Activated CD8-positive, alpha-beta T cell treated with anti-CD3 and anti-CD28 coated beads for 36 hours (primary cell): ENCODE measurements around the gene UGT8. TPM values are rescaled to one million over a fixed set of nuclear protein-coding genes. Genes with fewer than 3 reads are reported as not detected.
"Not testable (repeated sequence)": the region's sequence is repeated elsewhere in the genome, so short reads cannot be mapped to it uniquely, and the experiment has no call there.

Source experiments
- ATAC-seq: fragments of 200-7000 bp; cut with Tn5 transposase; one replicate; pipeline ENCODE4 v1.10.0; 2021; ENCODE audit warnings: mild to moderate bottlenecking, moderate library complexity
- CTCF ChIA-PET: fragments of 350-600 bp; sonication (Branson Sonifier 250); formaldehyde crosslinking; loops from one replicate; lab custom pipeline; 2021; ENCODE audit warnings: antibody characterized with exemption; lab: Charles Lee
- POLR2A ChIA-PET: fragments of 350-600 bp; sonication (Branson Sonifier 250); formaldehyde crosslinking; loops from one replicate; lab custom pipeline; 2021; ENCODE audit warnings: antibody characterized with exemption; lab: Charles Lee
- DNase-seq: peaks from one replicate; pipeline ENCODE4 v3.0.0-alpha.2; 2020
- H3K27ac Mint-ChIP-seq: one replicate; pipeline ENCODE4 v1.8.0; 2021; ENCODE audit warnings: mild to moderate bottlenecking, mixed read lengths
- H3K27me3 Mint-ChIP-seq: one replicate; pipeline ENCODE4 v1.8.0; 2021; ENCODE audit warnings: mixed read lengths
- H3K36me3 Mint-ChIP-seq: one replicate; pipeline ENCODE4 v1.8.0; 2021; ENCODE audit warnings: low read depth, mixed read lengths
- H3K4me1 Mint-ChIP-seq: one replicate; pipeline ENCODE4 v1.8.0; 2021; ENCODE audit warnings: low read depth, mixed read lengths
- H3K4me3 Mint-ChIP-seq: one replicate; pipeline ENCODE4 v1.8.0; 2021; ENCODE audit warnings: mild to moderate bottlenecking, moderate library complexity, mixed read lengths
- H3K9me3 Mint-ChIP-seq: one replicate; pipeline ENCODE4 v1.8.0; 2021; ENCODE audit warnings: mixed read lengths
- intact Hi-C: fragments of 100-400 bp; cut with micrococcal nuclease; formaldehyde crosslinking; loops from one replicate; pipeline ENCODE4 v1.10.0; 2022
- total RNA-seq, 2 experiments: library from RNA; stranded (reverse); gene quantifications; one replicate each; pipeline ENCODE4 v1.2.3, GENCODE V29; 2021
- TF ChIP-seq, protein P1 (sequence below): fragments of 200-600 bp; IDR thresholded peaks from one replicate; pipeline ENCODE4 v1.8.0; 2022; ENCODE audit warnings: antibody characterized with exemption, mild to moderate bottlenecking

Gene UGT8
- total RNA-seq, 2 experiments from 2014 or later, result 0.07 to 0.14 TPM

DNA sequence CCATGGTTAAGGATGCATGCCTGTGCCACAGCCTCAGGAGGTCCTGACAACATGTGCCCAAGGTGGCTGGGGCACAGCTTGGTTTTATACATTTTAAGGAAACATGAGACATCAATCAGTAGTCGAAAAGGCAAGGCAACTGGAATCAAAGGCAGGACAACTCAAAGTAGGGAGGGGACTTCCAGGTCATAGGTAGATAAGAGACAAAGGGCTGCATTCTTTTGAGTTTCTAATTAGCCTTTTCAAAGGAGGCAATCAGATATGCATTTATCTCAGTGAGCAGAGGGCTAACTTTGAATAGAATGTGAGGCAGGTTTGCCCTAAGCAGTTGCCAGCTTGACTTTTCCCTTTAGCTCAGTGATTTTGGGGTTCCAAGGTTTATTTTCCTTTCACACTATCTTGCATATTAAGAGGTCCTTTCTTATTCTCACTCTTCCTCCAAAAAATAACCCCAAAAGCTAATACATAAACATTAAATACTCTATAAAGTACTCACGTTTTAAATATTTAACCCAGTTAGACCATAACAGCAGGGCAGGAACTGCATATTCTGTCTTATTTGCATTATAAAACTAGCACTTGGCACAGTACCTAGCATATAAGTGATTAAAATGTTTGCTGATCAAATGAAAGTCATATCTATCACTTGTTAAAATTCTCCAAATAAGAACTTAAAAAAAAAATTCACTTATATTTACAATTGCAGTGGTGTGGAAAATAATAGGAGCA, 36.3 kb upstream of the UGT8 start:
- Mint-ChIP-seq H3K4me1 (no peaks in the 10 kb centered on the region), H3K9me3 (peaks cover 8% of the 10 kb centered on the region), H3K27me3 (no peaks in the 10 kb centered on the region), H3K36me3 (no peaks in the 10 kb centered on the region), H3K27ac (no peak overlapping the region), H3K4me3 (no peak overlapping the region)
- ChIA-PET POLR2A (interaction anchor here (0.6 kb wide), 1 partner anchor 253 kb away, joined by 3 read pairs; no protein-coding TSS in a partner anchor), CTCF (no interaction called here)
- intact Hi-C loops, result no loop called here
- TF ChIP-seq, protein P1, sequence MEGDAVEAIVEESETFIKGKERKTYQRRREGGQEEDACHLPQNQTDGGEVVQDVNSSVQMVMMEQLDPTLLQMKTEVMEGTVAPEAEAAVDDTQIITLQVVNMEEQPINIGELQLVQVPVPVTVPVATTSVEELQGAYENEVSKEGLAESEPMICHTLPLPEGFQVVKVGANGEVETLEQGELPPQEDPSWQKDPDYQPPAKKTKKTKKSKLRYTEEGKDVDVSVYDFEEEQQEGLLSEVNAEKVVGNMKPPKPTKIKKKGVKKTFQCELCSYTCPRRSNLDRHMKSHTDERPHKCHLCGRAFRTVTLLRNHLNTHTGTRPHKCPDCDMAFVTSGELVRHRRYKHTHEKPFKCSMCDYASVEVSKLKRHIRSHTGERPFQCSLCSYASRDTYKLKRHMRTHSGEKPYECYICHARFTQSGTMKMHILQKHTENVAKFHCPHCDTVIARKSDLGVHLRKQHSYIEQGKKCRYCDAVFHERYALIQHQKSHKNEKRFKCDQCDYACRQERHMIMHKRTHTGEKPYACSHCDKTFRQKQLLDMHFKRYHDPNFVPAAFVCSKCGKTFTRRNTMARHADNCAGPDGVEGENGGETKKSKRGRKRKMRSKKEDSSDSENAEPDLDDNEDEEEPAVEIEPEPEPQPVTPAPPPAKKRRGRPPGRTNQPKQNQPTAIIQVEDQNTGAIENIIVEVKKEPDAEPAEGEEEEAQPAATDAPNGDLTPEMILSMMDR, result no peak
- DNase-seq, result no peak
- no peak for ATAC-seq

DNA sequence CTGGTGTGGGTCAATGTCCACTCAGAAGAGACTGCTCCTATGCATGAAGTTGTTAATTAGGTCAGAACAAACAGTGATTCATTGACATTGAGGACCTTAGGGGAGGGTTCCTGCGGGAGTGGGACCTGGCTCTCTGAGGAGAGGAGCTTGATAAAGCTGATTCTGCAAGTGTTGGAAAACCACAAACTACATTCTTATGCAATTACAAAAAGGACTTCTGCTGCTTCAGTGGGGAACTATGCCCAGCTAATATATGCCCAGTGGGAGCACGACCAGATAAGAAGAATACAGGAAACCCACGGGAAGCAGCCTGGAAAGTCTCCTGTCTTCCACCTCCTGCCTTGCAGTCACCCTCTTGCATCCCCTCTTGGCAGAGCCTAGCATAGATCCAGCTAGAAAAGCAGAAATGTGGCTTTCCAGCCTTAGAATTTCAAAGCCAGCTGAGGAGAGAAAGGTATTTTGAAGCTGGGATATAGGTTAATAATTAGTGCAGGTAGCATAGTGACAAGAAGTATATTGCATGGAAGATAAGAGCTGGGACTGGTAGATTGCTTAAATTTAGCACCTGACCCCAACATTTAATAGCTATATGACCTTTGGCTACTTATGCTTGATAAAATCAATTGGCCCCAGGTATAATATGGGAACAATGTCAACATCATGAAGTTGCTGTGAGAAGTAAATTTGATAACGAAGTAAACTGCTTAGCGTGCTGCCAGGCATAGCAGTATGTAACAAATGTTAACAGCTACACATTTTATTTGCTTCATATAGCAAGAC, 34.9 kb upstream of the UGT8 start:
- Mint-ChIP-seq H3K27me3 (no peaks in the 10 kb centered on the region), H3K9me3 (peaks cover 2% of the 10 kb centered on the region), H3K4me3 (no peak overlapping the region), H3K4me1 (no peaks in the 10 kb centered on the region), H3K36me3 (no peaks in the 10 kb centered on the region), H3K27ac (no peak overlapping the region)
- DNase-seq, result no peak
- no peak for ATAC-seq
- CTCF ChIA-PET, result interaction anchor here (0.6 kb wide), 1 partner anchor 165 kb away, joined by 3 read pairs; no protein-coding TSS in a partner anchor
- intact Hi-C loops, result no loop called here
- POLR2A ChIA-PET, result no interaction called here
- TF ChIP-seq, protein P1, result no peak

DNA sequence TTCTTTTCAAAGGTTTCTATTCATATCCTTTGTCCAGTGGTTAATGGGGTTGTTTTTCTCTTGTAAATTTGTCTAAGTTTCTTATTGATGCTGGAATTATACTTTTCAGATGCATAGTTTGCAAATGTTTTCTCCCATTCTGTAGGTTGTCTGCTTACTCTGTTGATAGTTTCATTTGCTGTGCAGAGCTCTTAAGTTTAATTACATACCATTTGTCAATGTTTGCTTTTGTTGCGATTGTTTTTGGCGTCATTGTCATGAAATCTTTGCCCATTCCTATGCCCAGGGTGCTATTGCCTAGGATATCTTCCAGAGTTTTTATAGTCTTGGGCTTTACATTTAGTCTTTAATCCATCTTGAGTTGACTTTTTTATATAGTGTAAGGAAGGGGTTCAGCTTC, 21.2 kb upstream of the UGT8 start:
- peaks cover 15% of the 10 kb centered on the region for H3K9me3 Mint-ChIP-seq
- intact Hi-C loops, result no loop called here
- no peaks in the 10 kb centered on the region for H3K36me3 Mint-ChIP-seq
- no peaks in the 10 kb centered on the region for H3K4me1 Mint-ChIP-seq
- ATAC-seq, result no peak
- no peak overlapping the region for H3K27ac Mint-ChIP-seq
- no peak for DNase-seq
- H3K4me3 Mint-ChIP-seq, result no peak overlapping the region
- TF ChIP-seq, protein P1, result no peak
- H3K27me3 Mint-ChIP-seq, result peaks cover 1% of the 10 kb centered on the region
- ChIA-PET POLR2A (no interaction called here), CTCF (no interaction called here)

DNA sequence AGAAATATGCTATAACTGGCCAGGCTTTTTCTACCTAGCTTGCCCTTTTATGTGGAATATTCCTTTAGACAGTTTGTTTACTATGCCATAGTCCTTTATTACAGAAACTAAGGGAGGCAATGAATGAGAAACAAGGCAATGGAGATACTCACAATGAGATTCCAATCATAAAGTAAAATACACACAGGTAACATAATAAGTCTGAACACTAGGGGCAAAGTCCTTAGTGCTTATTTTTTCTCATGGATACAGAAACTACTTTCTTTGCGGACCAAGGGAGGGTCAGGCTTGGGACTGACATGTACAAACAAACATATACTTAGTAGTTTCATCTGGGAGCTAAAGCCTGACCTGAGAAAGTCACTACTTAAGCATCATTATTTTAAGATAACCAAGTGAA, 16.0 kb upstream of the UGT8 start:
- no peaks in the 10 kb centered on the region for H3K4me1 Mint-ChIP-seq
- no peak for DNase-seq
- no peak for ATAC-seq
- H3K27me3 Mint-ChIP-seq, result peaks cover 1% of the 10 kb centered on the region
- peaks cover 12% of the 10 kb centered on the region for H3K9me3 Mint-ChIP-seq
- no peaks in the 10 kb centered on the region for H3K36me3 Mint-ChIP-seq
- intact Hi-C loops, result no loop called here
- no peak overlapping the region for H3K27ac Mint-ChIP-seq
- TF ChIP-seq, protein P1, result no peak
- ChIA-PET POLR2A (no interaction called here), CTCF (interaction anchor here (0.6 kb wide), 1 partner anchor 18 kb away, joined by 3 read pairs; no protein-coding TSS in a partner anchor)
- no peak overlapping the region for H3K4me3 Mint-ChIP-seq

DNA sequence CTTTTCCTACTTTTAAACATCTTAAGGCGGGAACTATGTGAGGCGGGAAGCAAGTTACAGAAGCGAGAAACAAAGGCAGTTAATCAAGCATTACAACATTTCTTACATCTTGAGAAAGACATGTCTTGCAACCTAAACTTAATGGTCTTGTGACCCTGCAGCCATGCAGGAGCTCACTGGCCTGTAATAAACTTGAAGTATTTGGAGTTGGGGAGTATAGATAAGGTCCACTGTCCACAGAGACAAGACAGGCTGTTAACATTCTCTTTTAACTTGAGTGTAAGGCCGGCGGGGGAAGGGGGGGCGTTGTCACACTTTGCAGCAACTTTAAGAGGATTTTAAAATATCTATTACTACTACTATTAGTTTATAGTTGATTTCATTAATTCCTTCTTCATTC, 10.3 kb upstream of the UGT8 start:
- ChIA-PET POLR2A (no interaction called here), CTCF (no interaction called here)
- DNase-seq, result no peak
- Mint-ChIP-seq H3K4me1 (no peaks in the 10 kb centered on the region), H3K36me3 (no peaks in the 10 kb centered on the region), H3K27me3 (peaks cover under 1% of the 10 kb centered on the region), H3K9me3 (no peaks in the 10 kb centered on the region), H3K27ac (no peak overlapping the region), H3K4me3 (no peak overlapping the region)
- no peak for ATAC-seq
- intact Hi-C loops, result no loop called here
- TF ChIP-seq, protein P1, result no peak

DNA sequence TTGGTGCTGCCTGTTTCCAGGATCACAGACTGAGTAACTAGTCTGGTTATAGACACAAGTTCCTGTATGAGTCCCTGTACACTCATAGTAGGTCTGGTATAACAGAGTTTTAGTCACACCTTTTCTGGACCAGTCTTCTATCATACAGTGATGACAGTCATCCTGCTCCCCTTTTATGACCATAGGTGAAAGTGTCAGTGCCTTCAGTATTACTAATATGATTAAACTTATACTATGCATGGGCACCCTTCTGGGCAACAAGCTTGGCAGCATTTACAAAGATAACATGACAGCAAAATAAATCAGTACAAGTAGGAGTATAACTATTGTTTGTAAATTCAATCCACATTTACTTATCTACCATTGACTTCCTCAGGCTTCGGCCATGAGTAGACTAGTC, 8.2 kb upstream of the UGT8 start:
- ATAC-seq, H3K9me3 Mint-ChIP-seq, H3K36me3 Mint-ChIP-seq, POLR2A ChIA-PET, CTCF ChIA-PET, H3K27ac Mint-ChIP-seq, H3K4me1 Mint-ChIP-seq, H3K27me3 Mint-ChIP-seq, DNase-seq, intact Hi-C loops, H3K4me3 Mint-ChIP-seq: not testable (repeated sequence)
